ENCODE data around the gene HOXA4. TPM values are rescaled to one million over a fixed set of nuclear protein-coding genes. Genes with fewer than 3 reads are reported as not detected.

HOXA4 gene
- total RNA-seq, 2 experiments from 2014 or later = 0.25 TPM; not detected in 1

DNA sequence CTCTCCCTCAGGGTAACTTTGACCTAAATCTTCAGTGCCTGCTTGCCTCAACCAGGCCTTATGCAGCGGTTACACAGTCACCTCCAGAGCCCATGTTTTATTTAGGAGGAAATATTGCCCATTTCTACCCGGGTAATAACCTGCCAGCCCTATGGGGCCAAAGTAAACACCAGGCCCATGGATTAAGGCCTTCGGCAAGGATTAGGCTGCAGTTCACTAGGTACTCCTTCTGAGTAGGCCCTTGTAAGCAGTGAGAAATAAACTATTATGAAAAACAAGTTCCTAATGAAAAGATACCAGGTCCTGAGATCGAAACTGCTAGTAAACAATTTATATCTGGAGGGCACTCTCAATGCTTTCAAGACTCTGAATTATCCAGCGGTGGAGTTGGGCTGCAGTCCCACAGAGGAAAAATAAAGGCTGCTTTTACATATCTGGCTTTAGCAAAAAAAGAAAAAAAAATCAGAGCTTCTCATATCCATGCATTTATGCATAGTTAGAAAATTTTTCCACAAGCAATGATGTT is 47.3 kb upstream of the HOXA4 start:
- H3K9me3 Mint-ChIP-seq = no peaks in the 10 kb centered on the region
- CTCF ChIA-PET = interaction anchor here (0.7 to 10.4 kb wide), 6 partner anchors 14 to 323 kb away, joined by 3 to 61 read pairs (median 6); partner anchors contain the start of gene HOXA7
- no peak for ATAC-seq
- TF ChIP-seq, protein P1, sequence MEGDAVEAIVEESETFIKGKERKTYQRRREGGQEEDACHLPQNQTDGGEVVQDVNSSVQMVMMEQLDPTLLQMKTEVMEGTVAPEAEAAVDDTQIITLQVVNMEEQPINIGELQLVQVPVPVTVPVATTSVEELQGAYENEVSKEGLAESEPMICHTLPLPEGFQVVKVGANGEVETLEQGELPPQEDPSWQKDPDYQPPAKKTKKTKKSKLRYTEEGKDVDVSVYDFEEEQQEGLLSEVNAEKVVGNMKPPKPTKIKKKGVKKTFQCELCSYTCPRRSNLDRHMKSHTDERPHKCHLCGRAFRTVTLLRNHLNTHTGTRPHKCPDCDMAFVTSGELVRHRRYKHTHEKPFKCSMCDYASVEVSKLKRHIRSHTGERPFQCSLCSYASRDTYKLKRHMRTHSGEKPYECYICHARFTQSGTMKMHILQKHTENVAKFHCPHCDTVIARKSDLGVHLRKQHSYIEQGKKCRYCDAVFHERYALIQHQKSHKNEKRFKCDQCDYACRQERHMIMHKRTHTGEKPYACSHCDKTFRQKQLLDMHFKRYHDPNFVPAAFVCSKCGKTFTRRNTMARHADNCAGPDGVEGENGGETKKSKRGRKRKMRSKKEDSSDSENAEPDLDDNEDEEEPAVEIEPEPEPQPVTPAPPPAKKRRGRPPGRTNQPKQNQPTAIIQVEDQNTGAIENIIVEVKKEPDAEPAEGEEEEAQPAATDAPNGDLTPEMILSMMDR (IDR thresholded peaks at IDR 0.05) = no peak
- H3K36me3 Mint-ChIP-seq (ENCODE audit: low read depth) = no peaks in the 10 kb centered on the region
- H3K27ac Mint-ChIP-seq = no peak overlapping the region
- no peak for DNase-seq
- intact Hi-C loops (cut with micrococcal nuclease) = no loop called here
- H3K4me3 Mint-ChIP-seq = no peak overlapping the region
- H3K27me3 Mint-ChIP-seq = peaks cover 69% of the 10 kb centered on the region
- POLR2A ChIA-PET = interaction anchor here (1.1 kb wide), 1 partner anchor 16 kb away, joined by 3 read pairs; no protein-coding TSS in a partner anchor
- H3K4me1 Mint-ChIP-seq (ENCODE audit: low read depth) = peaks cover 6% of the 10 kb centered on the region

DNA sequence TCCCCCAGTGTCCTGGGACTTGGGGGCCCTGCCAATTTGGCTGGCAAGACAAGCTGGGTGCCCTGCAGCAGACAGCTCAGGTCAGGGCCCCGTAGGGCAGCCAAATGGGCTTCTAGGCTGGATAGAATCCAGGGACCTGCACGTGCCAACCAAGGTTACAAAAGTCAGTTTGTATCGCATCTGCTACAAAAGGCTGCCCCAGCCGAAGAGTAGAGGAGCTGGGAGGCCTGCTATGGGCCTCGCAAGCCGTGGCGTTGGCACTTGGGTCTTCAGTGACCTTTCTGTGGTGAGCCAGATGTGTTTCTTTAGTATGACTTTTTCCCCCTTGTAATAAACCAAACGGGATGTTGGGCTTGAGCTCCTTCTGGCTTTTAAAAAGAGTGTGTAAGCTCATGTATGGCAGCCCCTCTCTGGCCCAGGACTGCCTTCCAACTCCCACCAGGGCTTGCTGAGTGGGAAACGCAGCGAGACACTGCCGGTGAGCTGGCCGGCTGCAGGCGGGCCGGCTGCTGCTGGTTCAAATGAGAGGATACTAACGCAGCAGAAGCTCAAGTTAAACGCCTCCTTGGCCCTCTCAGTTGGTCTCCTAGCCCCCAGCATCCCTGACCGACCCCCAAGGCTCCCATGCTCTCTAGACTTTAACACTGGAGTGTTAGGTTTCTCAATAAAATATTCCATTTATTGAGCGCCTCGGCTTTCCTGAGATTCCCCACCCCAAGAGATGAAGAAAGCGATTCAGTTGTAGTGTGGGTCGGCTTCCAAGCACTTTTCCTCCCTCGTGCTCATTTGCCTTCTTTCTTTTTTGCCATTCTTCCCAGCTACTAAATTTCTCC is 46.6 kb upstream of the HOXA4 start:
- ChIA-PET POLR2A (interaction anchor here (1.1 kb wide), 1 partner anchor 15 kb away, joined by 3 read pairs; no protein-coding TSS in a partner anchor), CTCF (interaction anchor here (0.7 to 10.4 kb wide), 11 partner anchors 11 to 490 kb away, joined by 3 to 61 read pairs (median 4); partner anchors contain the start of genes HOXA7 and HOXA9)
- DNase-seq (no peak), ATAC-seq (no peak)
- TF ChIP-seq, protein P1 (IDR thresholded peaks at IDR 0.05) = no peak
- Mint-ChIP-seq H3K4me3 (no peak overlapping the region), H3K36me3 (ENCODE audit: low read depth) (no peaks in the 10 kb centered on the region), H3K9me3 (no peaks in the 10 kb centered on the region), H3K27ac (no peak overlapping the region), H3K4me1 (ENCODE audit: low read depth) (peaks cover 8% of the 10 kb centered on the region), H3K27me3 (peaks cover 67% of the 10 kb centered on the region)
- intact Hi-C loops (cut with micrococcal nuclease) = no loop called here

- Mint-ChIP-seq H3K4me3 (no peak overlapping the region), H3K9me3 (no peaks in the 10 kb centered on the region), H3K27me3 (peaks cover 68% of the 10 kb centered on the region), H3K36me3 (ENCODE audit: low read depth) (no peaks in the 10 kb centered on the region), H3K27ac (no peak overlapping the region), H3K4me1 (ENCODE audit: low read depth) (peaks cover 14% of the 10 kb centered on the region)
- TF ChIP-seq, protein P1 (IDR thresholded peaks at IDR 0.05) = no peak
- intact Hi-C loops (cut with micrococcal nuclease) = no loop called here
- no peak for DNase-seq
- no peak for ATAC-seq
- ChIA-PET POLR2A (no interaction called here), CTCF (interaction anchor here (0.8 to 10.4 kb wide), 7 partner anchors 11 to 489 kb away, joined by 3 to 61 read pairs (median 4); partner anchors contain the start of genes HOXA7 and HOXA9)
Measured at GRCh38 chr7:27176524-27176845, 45.9 kb upstream of the HOXA4 start.

DNA sequence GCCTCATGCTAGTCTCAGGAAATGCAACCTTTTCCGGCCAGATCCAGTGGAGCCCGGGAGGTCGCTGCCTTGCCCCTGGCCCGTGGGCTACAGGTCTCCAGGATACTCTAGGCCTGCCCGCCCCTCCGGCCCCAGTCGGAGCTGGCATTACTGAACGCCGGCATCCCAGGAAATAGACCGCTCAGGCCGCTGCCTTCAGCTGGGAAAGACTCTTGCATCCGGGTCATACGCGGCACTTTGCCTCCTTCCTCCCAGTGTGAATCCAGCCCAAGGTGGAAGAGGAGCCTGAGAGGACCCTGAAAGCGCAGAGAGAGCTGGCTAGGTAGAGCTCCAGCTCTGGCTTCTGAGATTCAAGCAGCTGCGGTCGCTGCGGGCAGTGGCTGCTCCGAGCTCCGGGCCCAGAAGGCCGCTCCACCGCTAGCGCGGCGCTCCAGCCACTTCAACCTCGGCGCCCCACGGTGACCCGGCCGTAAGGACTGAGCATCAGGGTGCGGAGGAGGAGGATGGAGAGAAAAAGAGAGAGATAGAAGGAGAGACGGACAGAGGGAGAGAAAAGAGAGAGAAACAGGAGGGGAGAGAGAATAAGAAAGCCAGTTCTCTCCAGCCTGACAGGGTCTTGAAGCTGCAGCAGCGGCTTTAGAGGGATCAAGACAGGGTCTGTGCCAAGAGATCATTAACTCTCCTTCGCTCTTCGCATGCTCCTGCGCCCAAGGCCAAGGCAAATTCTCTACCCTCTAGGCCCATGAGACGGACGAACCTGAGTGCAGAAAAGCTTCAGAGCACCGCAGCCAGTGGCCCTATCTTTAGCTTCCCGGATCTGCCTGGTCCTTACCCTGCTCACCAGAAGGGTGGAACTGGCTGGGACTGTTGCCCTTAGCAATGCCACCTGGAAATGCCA is 45.3 kb upstream of the HOXA4 start:
- Mint-ChIP-seq H3K9me3 (no peaks in the 10 kb centered on the region), H3K4me1 (ENCODE audit: low read depth) (peaks cover 15% of the 10 kb centered on the region), H3K36me3 (ENCODE audit: low read depth) (no peaks in the 10 kb centered on the region), H3K27ac (no peak overlapping the region), H3K4me3 (no peak overlapping the region), H3K27me3 (peaks cover 70% of the 10 kb centered on the region)
- DNase-seq (no peak), ATAC-seq (no peak)
- intact Hi-C loops (cut with micrococcal nuclease) = no loop called here
- POLR2A ChIA-PET = no interaction called here
- CTCF ChIA-PET = interaction anchor here (0.7 to 10.4 kb wide), 7 partner anchors 10 to 489 kb away, joined by 3 to 61 read pairs (median 5); partner anchors contain the start of genes HOXA3, HOXA7 and HOXA9
- TF ChIP-seq, protein P1 (IDR thresholded peaks at IDR 0.05) = no peak
